Esophagus squamous epithelium (tissue), 5 donors: ENCODE results near the gene CEP162. TPM values are rescaled to one million over a fixed set of nuclear protein-coding genes. Genes with fewer than 3 reads are reported as not detected.

Source experiments
- DNase-seq: peaks from one replicate; lab custom pipeline; 2025; lab: John Stamatoyannopoulos, UW
- H3K27ac ChIP-seq, 4 donors: fragments of 200-600 bp; sonication (generic); one replicate each; pipeline ENCODE4 v1.5.1; 2016 to 2019; ENCODE audit warnings: mild to moderate bottlenecking in 1 of 4
- H3K27me3 ChIP-seq, 4 donors: fragments of 200-600 bp; sonication (generic); 1 replicate in 3 of 4; 2 replicates in 1 of 4; pipeline versions ENCODE4 v1.5.1 to v1.6.0; 2017 to 2021; ENCODE audit warnings: antibody characterized with exemption in 1 of 4
- H3K36me3 ChIP-seq, 3 donors: fragments of 200-600 bp; sonication (generic); one replicate each; pipeline ENCODE4 v1.5.1; 2016 to 2019
- H3K4me1 ChIP-seq, 3 donors: fragments of 200-600 bp; sonication (generic); one replicate each; pipeline ENCODE4 v1.5.1; 2017 to 2019
- H3K4me3 ChIP-seq, 4 donors: fragments of 200-600 bp; sonication (generic); 1 replicate in 3 of 4; 2 replicates in 1 of 4; pipeline ENCODE4 v1.5.1; 2016 to 2019; ENCODE audit warnings: mild to moderate bottlenecking in 2 of 4, moderate library complexity in 1 of 4
- H3K9me3 ChIP-seq, 3 donors: fragments of 200-600 bp; sonication (generic); one replicate each; pipeline ENCODE4 v1.5.1; 2016 to 2019
- CTCF ChIP-seq, 6 experiments: fragments of 450-650 bp in 4 of 6; fragments of 200-600 bp in 2 of 6; sonication (generic) in 2 of 6; IDR thresholded peaks; one replicate each; pipeline ENCODE4 v1.5.1; 2016 to 2019; ENCODE audit warnings: antibody characterized with exemption in 6 of 6, mild to moderate bottlenecking in 4 of 6, moderate library complexity in 4 of 6
- POLR2A ChIP-seq, 4 donors: fragments of 450-650 bp; IDR thresholded peaks; one replicate each; pipeline ENCODE4 v1.6.1; 2017; ENCODE audit warnings: antibody characterized with exemption in 4 of 4, mild to moderate bottlenecking in 4 of 4, moderate library complexity in 3 of 4
- WGBS, 2 donors: methylation state at CpG; one replicate each; pipeline ENCODE4 v1.1.5; 2018; 5-methylcytosine and 5-hydroxymethylcytosine counted together
- intact Hi-C: fragments of 100-400 bp; cut with DNase I; formaldehyde crosslinking; loops from one replicate; pipeline ENCODE4 v1.15.0; 2022
- total RNA-seq, 4 donors: library from RNA; depleted of rRNA; stranded (reverse); fragments of >200 nt; gene quantifications; one replicate each; pipeline ENCODE4 v1.1.0, GENCODE V29; 2016
- donor health status: DM: yes; HTN: yes; CAD: no.

The CEP162 gene
- total RNA-seq, 4 donors from 2014 or later = 2.9 to 6.4 (median 4.5) TPM

- H3K9me3 ChIP-seq = no peaks in the 10 kb centered on the region
- H3K36me3 ChIP-seq = peaks cover 0 to 25% (median 4%) of the 10 kb centered on the region in 3 donors
- no peak overlapping the region for H3K4me3 ChIP-seq
- H3K27me3 ChIP-seq = no peaks in the 10 kb centered on the region
- DNase-seq = no peak
- WGBS, 2 donors = 53 to 70% methylated on average over 1 of the region's 1 CpG
- intact Hi-C loops = no loop called here
- H3K27ac ChIP-seq = no peak overlapping the region
- TF ChIP-seq CTCF (IDR thresholded peaks at IDR 0.05) = no peak
- no peak for TF ChIP-seq POLR2A (IDR thresholded peaks at IDR 0.05)
- peaks cover 0 to 9% (median 0%) of the 10 kb centered on the region in 3 donors for H3K4me1 ChIP-seq
Observed at GRCh38 chr6:84141521-84141920, 85.9 kb downstream of the CEP162 start.

- H3K36me3 ChIP-seq = peaks cover 0 to 23% (median 4%) of the 10 kb centered on the region in 3 donors
- intact Hi-C loops = no loop called here
- no peak for TF ChIP-seq CTCF (IDR thresholded peaks at IDR 0.05)
- no peak for TF ChIP-seq POLR2A (IDR thresholded peaks at IDR 0.05)
Observed at GRCh38 chr6:84139311-84139710, 88.1 kb downstream of the CEP162 start.

GRCh38 chr6:84137989-84138575 is 89.4 kb downstream of the CEP162 start:
- 65% methylated on average over 2 of the region's 2 CpGs for WGBS, 2 donors
- H3K4me3 ChIP-seq = no peak overlapping the region
- intact Hi-C loops = no loop called here
- no peak overlapping the region for H3K27ac ChIP-seq
- DNase-seq = no peak
- peaks cover 0 to 9% (median 0%) of the 10 kb centered on the region in 3 donors for H3K4me1 ChIP-seq
- no peak for TF ChIP-seq CTCF (IDR thresholded peaks at IDR 0.05)
- TF ChIP-seq POLR2A (IDR thresholded peaks at IDR 0.05) = no peak
- H3K27me3 ChIP-seq = no peaks in the 10 kb centered on the region
- H3K9me3 ChIP-seq = peaks cover 0 to 8% (median 0%) of the 10 kb centered on the region in 3 donors
- H3K36me3 ChIP-seq = peaks cover 0 to 35% (median 4%) of the 10 kb centered on the region in 3 donors

More at GRCh38 chr6:84139311-84139710, 88.1 kb downstream of the CEP162 start:
- Histone ChIP-seq H3K9me3 (no peaks in the 10 kb centered on the region), H3K27me3 (no peaks in the 10 kb centered on the region), H3K4me1 (peaks cover 0 to 9% (median 0%) of the 10 kb centered on the region in 3 donors), H3K27ac (no peak overlapping the region), H3K4me3 (no peak overlapping the region)
- no peak for DNase-seq

GRCh38 chr6:84137051-84137375 is 90.4 kb downstream of the CEP162 start:
- intact Hi-C loops = no loop called here
- Histone ChIP-seq H3K27me3 (no peaks in the 10 kb centered on the region), H3K36me3 (peaks cover 0 to 37% (median 4%) of the 10 kb centered on the region in 3 donors)

More at GRCh38 chr6:84137051-84137375, 90.4 kb downstream of the CEP162 start:
- H3K9me3 ChIP-seq = peaks cover 0 to 9% (median 0%) of the 10 kb centered on the region in 3 donors
- H3K27ac ChIP-seq = no peak overlapping the region
- WGBS, 2 donors = 76 to 81% methylated on average over 3 to 5 of the region's 5 CpGs
- TF ChIP-seq POLR2A (IDR thresholded peaks at IDR 0.05) (no peak), CTCF (IDR thresholded peaks at IDR 0.05) (no peak)
- H3K4me3 ChIP-seq = no peak overlapping the region
- DNase-seq = no peak
- peaks cover 0 to 9% (median 0%) of the 10 kb centered on the region in 3 donors for H3K4me1 ChIP-seq
